Body of pancreas (tissue), 4 donors: ENCODE results near the gene ALG12. TPM values are rescaled to one million over a fixed set of nuclear protein-coding genes. Genes with fewer than 3 reads are reported as not detected.
A peak's percentile ranks its signal among the peaks of the same experiment; 100 is the strongest.

ENCODE experiments used
- ATAC-seq: fragments of 150-250 bp; one replicate; pipeline ENCODE4 v1.9.1; 2016
- DNase-seq, 4 donors: peaks; one replicate each; pipeline ENCODE4 v3.0.0-alpha.2; 2019
- H3K27ac ChIP-seq, 4 donors: fragments of 200-600 bp; sonication (generic); 1 replicate in 3 of 4; 2 replicates in 1 of 4; pipeline versions ENCODE4 v1.5.1 to v1.6.1; 2016 to 2019; ENCODE audit warnings: mild to moderate bottlenecking in 1 of 4, mixed read lengths in 1 of 4, moderate library complexity in 1 of 4
- H3K27me3 ChIP-seq, 2 donors: fragments of 200-600 bp; sonication (generic); one replicate each; pipeline ENCODE4 v1.6.0; 2016; ENCODE audit warnings: mild to moderate bottlenecking in 1 of 2
- H3K36me3 ChIP-seq, 2 donors: fragments of 200-600 bp; sonication (generic); replicated peaks in 1 of 2; 2 replicates each; pipeline ENCODE4 v1.5.1; 2016; ENCODE audit warnings: low read depth in 2 of 2; ENCODE audit not compliant: insufficient read depth in 1 of 2
- H3K4me1 ChIP-seq: fragments of 200-600 bp; sonication (generic); one replicate; pipeline ENCODE4 v1.6.0; 2016
- H3K4me3 ChIP-seq, 2 donors: fragments of 200-600 bp; sonication (generic); 1 replicate in 1 of 2; 2 replicates in 1 of 2; pipeline ENCODE4 v1.5.1; 2016 to 2019
- H3K9me3 ChIP-seq, 3 donors: fragments of 200-600 bp; sonication (generic); 1 replicate in 2 of 3; 2 replicates in 1 of 3; pipeline ENCODE4 v1.5.1; 2016
- POLR2A ChIP-seq, 3 donors: fragments of 450-650 bp; IDR thresholded peaks; one replicate each; pipeline ENCODE4 v1.6.1; 2016; ENCODE audit warnings: antibody characterized with exemption in 3 of 3, mild to moderate bottlenecking in 2 of 3
- WGBS, 2 donors: methylation state at CpG; one replicate each; pipeline ENCODE4 v1.1.5; 2017; 5-methylcytosine and 5-hydroxymethylcytosine counted together
- intact Hi-C: fragments of 100-400 bp; cut with DNase I; formaldehyde crosslinking; loops from one replicate; pipeline ENCODE4 v1.15.1; 2023
- total RNA-seq, 2 donors: library from RNA; depleted of rRNA; stranded (reverse); fragments of >200 nt; gene quantifications; one replicate each; pipeline ENCODE4 v1.1.0, GENCODE V29; 2016
- TF ChIP-seq, protein P1 (sequence below), 7 experiments: fragments of 450-650 bp in 4 of 7; fragments of 200-600 bp in 3 of 7; sonication (generic) in 3 of 7; IDR thresholded peaks; one replicate each; pipeline ENCODE4 v1.5.1; 2016 to 2019; ENCODE audit warnings: antibody characterized with exemption in 7 of 7

Gene ALG12
- total RNA-seq, 2 donors from 2014 or later = 16.2 to 17.9 TPM

DNA sequence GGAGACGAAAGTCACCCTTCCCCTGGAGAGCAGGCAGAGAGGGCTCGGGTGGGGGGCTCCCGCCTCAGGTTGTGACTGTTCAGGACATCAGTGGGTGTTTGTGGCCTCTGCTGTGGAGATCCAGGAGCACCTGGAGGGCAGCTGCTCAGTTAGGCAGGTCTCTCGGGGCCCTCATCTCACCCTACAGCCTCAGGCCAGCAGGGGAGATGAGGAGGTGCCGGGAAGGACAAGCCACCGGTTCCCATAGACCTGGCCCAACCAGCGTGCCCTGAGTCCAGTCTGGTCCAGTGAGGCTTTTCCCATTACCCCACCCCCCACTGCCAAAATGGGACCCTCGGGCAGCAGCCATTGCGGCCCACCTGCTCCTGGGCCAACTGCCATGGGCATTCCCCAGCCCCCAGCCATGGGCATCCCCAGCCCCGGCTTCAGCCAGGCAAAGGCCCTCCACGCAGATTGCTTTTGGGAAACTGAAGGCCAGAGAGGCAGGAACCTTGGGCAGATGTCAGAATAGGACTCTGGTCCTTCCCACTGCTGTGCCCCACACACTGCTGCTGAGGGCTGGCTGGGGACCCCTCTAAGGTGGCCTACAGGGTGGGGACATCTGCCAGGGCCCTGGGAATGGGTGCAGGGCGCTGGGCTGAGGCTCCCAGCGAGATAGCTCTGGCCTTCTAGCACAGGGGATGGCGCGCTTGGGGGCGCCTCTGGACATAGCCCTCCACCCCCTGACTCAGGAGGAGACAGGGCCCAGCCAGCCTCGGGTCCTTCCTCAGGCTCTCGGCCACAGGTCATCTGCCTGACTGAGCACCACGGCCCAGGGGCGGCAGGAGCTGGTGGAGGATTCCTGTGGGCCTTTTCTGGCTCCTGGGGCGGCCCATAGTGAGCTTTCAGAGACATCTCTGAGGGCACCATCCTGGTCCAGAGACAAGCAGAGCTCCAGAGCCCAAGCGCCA lies 47.1 kb upstream of the ALG12 start:
- peaks cover 78% of the 10 kb centered on the region for H3K4me1 ChIP-seq
- no peak overlapping the region for H3K4me3 ChIP-seq
- DNase-seq (peak; percentile 15 to 32 (median 25)), ATAC-seq (no peak)
- H3K36me3 ChIP-seq = peaks cover 8 to 10% of the 10 kb centered on the region in 2 donors
- intact Hi-C loops = no loop called here
- WGBS, 2 donors = 76 to 82% methylated on average over 5 to 16 of the region's 22 CpGs
- no peaks in the 10 kb centered on the region for H3K27me3 ChIP-seq
- TF ChIP-seq POLR2A (IDR thresholded peaks at IDR 0.05) = peak in 1 of 3 donors; percentile 4
- TF ChIP-seq, protein P1, sequence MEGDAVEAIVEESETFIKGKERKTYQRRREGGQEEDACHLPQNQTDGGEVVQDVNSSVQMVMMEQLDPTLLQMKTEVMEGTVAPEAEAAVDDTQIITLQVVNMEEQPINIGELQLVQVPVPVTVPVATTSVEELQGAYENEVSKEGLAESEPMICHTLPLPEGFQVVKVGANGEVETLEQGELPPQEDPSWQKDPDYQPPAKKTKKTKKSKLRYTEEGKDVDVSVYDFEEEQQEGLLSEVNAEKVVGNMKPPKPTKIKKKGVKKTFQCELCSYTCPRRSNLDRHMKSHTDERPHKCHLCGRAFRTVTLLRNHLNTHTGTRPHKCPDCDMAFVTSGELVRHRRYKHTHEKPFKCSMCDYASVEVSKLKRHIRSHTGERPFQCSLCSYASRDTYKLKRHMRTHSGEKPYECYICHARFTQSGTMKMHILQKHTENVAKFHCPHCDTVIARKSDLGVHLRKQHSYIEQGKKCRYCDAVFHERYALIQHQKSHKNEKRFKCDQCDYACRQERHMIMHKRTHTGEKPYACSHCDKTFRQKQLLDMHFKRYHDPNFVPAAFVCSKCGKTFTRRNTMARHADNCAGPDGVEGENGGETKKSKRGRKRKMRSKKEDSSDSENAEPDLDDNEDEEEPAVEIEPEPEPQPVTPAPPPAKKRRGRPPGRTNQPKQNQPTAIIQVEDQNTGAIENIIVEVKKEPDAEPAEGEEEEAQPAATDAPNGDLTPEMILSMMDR (IDR thresholded peaks at IDR 0.05) = no peak
- no peaks in the 10 kb centered on the region for H3K9me3 ChIP-seq
- peak overlapping the region in 3 of 4 donors; percentile 94 to 96 (median 96) for H3K27ac ChIP-seq

DNA sequence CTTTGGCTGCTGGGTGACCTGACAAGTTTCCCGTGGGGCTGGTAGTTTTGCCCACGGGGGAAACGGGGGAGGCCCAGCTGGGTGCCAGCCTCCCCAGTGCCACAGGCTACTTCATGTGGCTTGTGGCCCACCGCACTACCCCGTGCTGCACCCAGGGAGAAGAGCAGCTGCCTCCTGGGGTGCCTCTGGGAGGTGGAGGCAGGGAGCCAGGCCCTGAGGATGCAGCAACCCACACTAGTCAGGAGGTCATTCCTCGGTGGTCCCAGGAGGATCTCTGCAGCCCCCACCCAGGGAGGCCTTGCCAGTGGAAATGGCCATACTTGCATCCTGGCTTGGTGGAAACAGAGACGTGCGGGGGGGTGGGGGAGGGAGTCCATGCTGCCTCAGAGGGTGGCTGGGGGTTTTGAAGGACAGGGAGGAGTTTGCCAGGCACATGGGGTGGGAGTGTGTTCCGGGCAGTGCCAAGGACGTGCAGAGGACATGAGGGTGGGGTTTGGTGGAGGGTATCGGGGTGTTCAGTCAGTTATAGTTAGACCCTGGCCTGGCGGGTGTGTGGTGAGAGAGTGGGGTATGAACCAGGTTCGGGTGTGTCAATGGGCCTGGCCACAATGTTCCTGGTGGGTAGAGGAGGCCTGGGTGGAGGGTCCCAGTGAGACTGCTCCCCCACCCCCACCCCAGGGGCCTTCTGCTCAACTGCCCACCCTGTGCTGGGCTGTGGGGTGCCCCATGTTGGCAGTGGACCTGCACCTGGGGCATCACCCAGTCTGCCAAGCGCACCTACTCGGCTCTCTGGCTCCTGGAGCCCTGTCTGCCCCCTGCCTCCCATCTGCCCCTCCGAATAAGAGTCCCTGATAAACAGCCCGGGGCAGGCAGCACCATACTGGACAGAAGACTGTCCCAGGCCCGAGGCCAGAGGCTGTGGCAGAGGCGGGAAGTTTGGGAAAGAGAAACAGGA lies 46.2 kb upstream of the ALG12 start:
- Histone ChIP-seq H3K36me3 (peaks cover 8 to 10% of the 10 kb centered on the region in 2 donors), H3K9me3 (no peaks in the 10 kb centered on the region), H3K4me1 (peaks cover 75% of the 10 kb centered on the region), H3K4me3 (no peak overlapping the region), H3K27ac (peak overlapping the region in 3 of 4 donors; percentile 94 to 96 (median 96)), H3K27me3 (no peaks in the 10 kb centered on the region)
- intact Hi-C loops = no loop called here
- ATAC-seq (no peak), DNase-seq (peak in 3 of 4 donors; percentile 10 to 24 (median 24))
- peak in 1 of 3 donors; percentile 5 for TF ChIP-seq POLR2A (IDR thresholded peaks at IDR 0.05)
- TF ChIP-seq, protein P1 (IDR thresholded peaks at IDR 0.05) = no peak
- WGBS, 2 donors = 71 to 74% methylated on average over 16 to 19 of the region's 19 CpGs

DNA sequence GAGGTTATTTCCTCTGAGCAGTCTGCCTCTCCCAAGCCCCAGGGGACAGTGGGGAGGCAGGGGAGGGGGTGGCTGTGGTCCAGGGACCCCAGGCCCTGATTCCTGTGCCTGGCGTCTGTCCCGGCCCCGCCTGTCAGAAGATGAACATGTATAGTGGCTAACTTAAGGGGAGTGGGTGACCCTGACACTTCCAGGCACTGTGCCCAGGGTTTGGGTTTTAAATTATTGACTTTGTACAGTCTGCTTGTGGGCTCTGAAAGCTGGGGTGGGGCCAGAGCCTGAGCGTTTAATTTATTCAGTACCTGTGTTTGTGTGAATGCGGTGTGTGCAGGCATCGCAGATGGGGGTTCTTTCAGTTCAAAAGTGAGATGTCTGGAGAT lies 45.4 kb upstream of the ALG12 start:
- peaks cover 8 to 10% of the 10 kb centered on the region in 2 donors for H3K36me3 ChIP-seq
- peaks cover 78% of the 10 kb centered on the region for H3K4me1 ChIP-seq
- no peaks in the 10 kb centered on the region for H3K9me3 ChIP-seq
- H3K4me3 ChIP-seq = peak overlapping the region in 1 of 2 donors; percentile 79
- ATAC-seq (no peak), DNase-seq (peak; percentile 25 to 49 (median 28))
- intact Hi-C loops = no loop called here
- WGBS, 2 donors = 55 to 60% methylated on average over 6 of the region's 6 CpGs
- peak overlapping the region in 3 of 4 donors; percentile 94 to 96 (median 96) for H3K27ac ChIP-seq
- no peaks in the 10 kb centered on the region for H3K27me3 ChIP-seq
- TF ChIP-seq, protein P1 (IDR thresholded peaks at IDR 0.05) = no peak
- TF ChIP-seq POLR2A (IDR thresholded peaks at IDR 0.05) = no peak

DNA sequence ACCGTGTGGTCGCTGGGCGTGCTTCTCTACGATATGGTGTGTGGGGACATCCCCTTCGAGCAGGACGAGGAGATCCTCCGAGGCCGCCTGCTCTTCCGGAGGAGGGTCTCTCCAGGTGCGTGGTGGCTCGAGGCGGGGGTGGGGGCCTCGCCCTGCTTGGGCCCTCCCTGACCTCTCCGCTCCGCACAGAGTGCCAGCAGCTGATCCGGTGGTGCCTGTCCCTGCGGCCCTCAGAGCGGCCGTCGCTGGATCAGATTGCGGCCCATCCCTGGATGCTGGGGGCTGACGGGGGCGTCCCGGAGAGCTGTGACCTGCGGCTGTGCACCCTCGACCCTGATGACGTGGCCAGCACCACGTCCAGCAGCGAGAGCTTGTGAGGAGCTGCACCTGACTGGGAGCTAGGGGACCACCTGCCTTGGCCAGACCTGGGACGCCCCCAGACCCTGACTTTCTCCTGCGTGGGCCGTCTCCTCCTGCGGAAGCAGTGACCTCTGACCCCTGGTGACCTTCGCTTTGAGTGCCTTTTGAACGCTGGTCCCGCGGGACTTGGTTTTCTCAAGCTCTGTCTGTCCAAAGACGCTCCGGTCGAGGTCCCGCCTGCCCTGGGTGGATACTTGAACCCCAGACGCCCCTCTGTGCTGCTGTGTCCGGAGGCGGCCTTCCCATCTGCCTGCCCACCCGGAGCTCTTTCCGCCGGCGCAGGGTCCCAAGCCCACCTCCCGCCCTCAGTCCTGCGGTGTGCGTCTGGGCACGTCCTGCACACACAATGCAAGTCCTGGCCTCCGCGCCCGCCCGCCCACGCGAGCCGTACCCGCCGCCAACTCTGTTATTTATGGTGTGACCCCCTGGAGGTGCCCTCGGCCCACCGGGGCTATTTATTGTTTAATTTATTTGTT lies 44.8 kb upstream of the ALG12 start:
- peak overlapping the region in 1 of 2 donors; percentile 79 for H3K4me3 ChIP-seq
- peak overlapping the region; percentile 94 to 98 (median 96) for H3K27ac ChIP-seq
- DNase-seq = peak; percentile 25 to 42 (median 30)
- WGBS, 2 donors = 69 to 89% methylated on average over 21 to 50 of the region's 63 CpGs
- intact Hi-C loops = no loop called here
- no peaks in the 10 kb centered on the region for H3K27me3 ChIP-seq
- no peak for ATAC-seq
- peaks cover 8 to 10% of the 10 kb centered on the region in 2 donors for H3K36me3 ChIP-seq
- peaks cover 71% of the 10 kb centered on the region for H3K4me1 ChIP-seq
- TF ChIP-seq POLR2A (IDR thresholded peaks at IDR 0.05) = peak in 1 of 3 donors; percentile 43
- TF ChIP-seq, protein P1 (IDR thresholded peaks at IDR 0.05) = no peak
- H3K9me3 ChIP-seq = no peaks in the 10 kb centered on the region
